ENCODE results near the gene CIDEA. TPM values are rescaled to one million over a fixed set of nuclear protein-coding genes. Genes with fewer than 3 reads are reported as not detected.

CIDEA gene
- total and polyA plus RNA-seq, 2 experiments from 2014 or later: not detected

- Histone ChIP-seq H3K9me3 (ENCODE audit: low read depth) (no peaks in the 10 kb centered on the region), H3K4me3 (peak overlapping the region; percentile 70), H3K36me3 (peaks cover 9% of the 10 kb centered on the region), H3K27ac (peak overlapping the region; percentile 31), H3K4me1 (ENCODE audit: low read depth) (peaks cover 30% of the 10 kb centered on the region), H3K27me3 (no peaks in the 10 kb centered on the region)
- TF ChIP-seq CTCF (IDR thresholded peaks at IDR 0.05; ENCODE audit: low read depth, low read length): peak; percentile 25
- DNase-seq (ENCODE audit: low read depth in 1 of 2, low spot score in 1 of 2): peak; percentile 57 to 80
Measured at GRCh38 chr18:12306752-12307700, 52.9 kb downstream of the CIDEA start.

GRCh38 chr18:12307701-12308385, 53.7 kb downstream of the CIDEA start, which contains the start of gene TUBB6:
TUBB6 (plus strand) TSS chr18:12308241; CDS start chr18:12308293, 52 bp downstream.
- H3K4me1 ChIP-seq (ENCODE audit: low read depth): peaks cover 22% of the 10 kb centered on the region
- DNase-seq (ENCODE audit: low read depth in 1 of 2, low spot score in 1 of 2): peak; percentile 76 to 91
- peak within 1 kb of the TSS; percentile 70 for H3K4me3 ChIP-seq
- H3K9me3 ChIP-seq (ENCODE audit: low read depth): no peaks in the 10 kb centered on the region
- H3K27ac ChIP-seq: peak within 1 kb of the TSS; percentile 86
- peak; percentile 1 for TF ChIP-seq CTCF (IDR thresholded peaks at IDR 0.05; ENCODE audit: low read depth, low read length)
- H3K36me3 ChIP-seq: peaks cover 12% of the 10 kb centered on the region
- H3K27me3 ChIP-seq: no peaks in the 10 kb centered on the region

GRCh38 chr18:12308386-12309100, 54.4 kb downstream of the CIDEA start:
- H3K27me3 ChIP-seq: no peaks in the 10 kb centered on the region
- TF ChIP-seq CTCF (IDR thresholded peaks at IDR 0.05; ENCODE audit: low read depth, low read length): no peak
- H3K9me3 ChIP-seq (ENCODE audit: low read depth): no peaks in the 10 kb centered on the region
- peak; percentile 80 to 93 for DNase-seq (ENCODE audit: low read depth in 1 of 2, low spot score in 1 of 2)
- peak overlapping the region; percentile 86 for H3K27ac ChIP-seq
- peaks cover 22% of the 10 kb centered on the region for H3K4me1 ChIP-seq (ENCODE audit: low read depth)
- peaks cover 12% of the 10 kb centered on the region for H3K36me3 ChIP-seq
- peak overlapping the region; percentile 70 for H3K4me3 ChIP-seq

GRCh38 chr18:12309683-12310198, 55.6 kb downstream of the CIDEA start:
- Histone ChIP-seq H3K4me3 (peak overlapping the region; percentile 70), H3K27me3 (no peaks in the 10 kb centered on the region), H3K9me3 (ENCODE audit: low read depth) (no peaks in the 10 kb centered on the region), H3K36me3 (peaks cover 15% of the 10 kb centered on the region), H3K27ac (no peak overlapping the region), H3K4me1 (ENCODE audit: low read depth) (peaks cover 22% of the 10 kb centered on the region)
- no peak for TF ChIP-seq CTCF (IDR thresholded peaks at IDR 0.05; ENCODE audit: low read depth, low read length)
- no peak for DNase-seq (ENCODE audit: low read depth in 1 of 2, low spot score in 1 of 2)

- no peaks in the 10 kb centered on the region for H3K27me3 ChIP-seq
- TF ChIP-seq CTCF (IDR thresholded peaks at IDR 0.05; ENCODE audit: low read depth, low read length): no peak
- no peaks in the 10 kb centered on the region for H3K9me3 ChIP-seq (ENCODE audit: low read depth)
- DNase-seq (ENCODE audit: low read depth in 1 of 2, low spot score in 1 of 2): no peak
- no peak overlapping the region for H3K27ac ChIP-seq
- peaks cover 26% of the 10 kb centered on the region for H3K36me3 ChIP-seq
- H3K4me3 ChIP-seq: no peak overlapping the region
- peaks cover 22% of the 10 kb centered on the region for H3K4me1 ChIP-seq (ENCODE audit: low read depth)
Measured at GRCh38 chr18:12310762-12311161, 56.6 kb downstream of the CIDEA start.

All from cardiac muscle cell (in vitro differentiated cells and primary cell).